T follicular helper cell (primary cell): ENCODE results near the gene USH1C.

Experiments
- DNase-seq: peaks from one replicate; pipeline ENCODE4 v3.0.0-alpha.2; 2020; ENCODE audit warnings: low read depth
- total RNA-seq, 2 experiments: gene quantifications; one replicate each; lab custom pipeline; 2026; lab: John Stamatoyannopoulos, UW

USH1C gene
- 0 reads per million in 2 experiments for total RNA-seq

GRCh38 chr11:17544181-17544622 lies at the start of gene USH1C:
USH1C (minus strand) TSS chr11:17544416; CDS start chr11:17544307, 109 bp downstream.
- no peak for DNase-seq

- DNase-seq, result no peak
These were observed 49.4 kb upstream of the USH1C start for GRCh38 chr11:17593466-17594245.

- no peak for DNase-seq
These were observed 47.1 kb upstream of the USH1C start for GRCh38 chr11:17591293-17591692.

GRCh38 chr11:17590463-17590862 lies 46.2 kb upstream of the USH1C start:
- no peak for DNase-seq

- no peak for DNase-seq
These were observed 44.5 kb upstream of the USH1C start for GRCh38 chr11:17588721-17589120.

- DNase-seq, result no peak
These were observed 44.0 kb upstream of the USH1C start for GRCh38 chr11:17588166-17588565.

- DNase-seq, result no peak
These were observed 41.9 kb upstream of the USH1C start for GRCh38 chr11:17585911-17586695.

GRCh38 chr11:17581732-17582053 lies 37.5 kb upstream of the USH1C start:
- no peak for DNase-seq

- no peak for DNase-seq
These were observed 37.0 kb upstream of the USH1C start for GRCh38 chr11:17581036-17581731.

- DNase-seq, result no peak
These were observed 36.1 kb upstream of the USH1C start for GRCh38 chr11:17580271-17580670.

GRCh38 chr11:17579451-17579850 lies 35.2 kb upstream of the USH1C start:
- DNase-seq, result no peak

- DNase-seq, result no peak
These were observed 34.7 kb upstream of the USH1C start for GRCh38 chr11:17578958-17579357.

GRCh38 chr11:17578296-17578695 lies 34.1 kb upstream of the USH1C start:
- DNase-seq, result no peak

- DNase-seq, result no peak
These were observed 31.5 kb upstream of the USH1C start for GRCh38 chr11:17575431-17576425.

- DNase-seq, result no peak
These were observed 30.2 kb upstream of the USH1C start for GRCh38 chr11:17574141-17575091.

GRCh38 chr11:17573526-17573925 lies 29.3 kb upstream of the USH1C start:
- no peak for DNase-seq

- no peak for DNase-seq
These were observed 28.7 kb upstream of the USH1C start for GRCh38 chr11:17572791-17573460.

- DNase-seq, result no peak
These were observed 28.1 kb upstream of the USH1C start for GRCh38 chr11:17572359-17572690.

- no peak for DNase-seq
These were observed 27.5 kb upstream of the USH1C start for GRCh38 chr11:17571431-17572358.
